ENCODE results near the gene ZCCHC14. TPM values are rescaled to one million over a fixed set of nuclear protein-coding genes. Genes with fewer than 3 reads are reported as not detected.
A peak's percentile ranks its signal among the peaks of the same experiment; 100 is the strongest.

The ZCCHC14 gene
- 10 to 100 TPM; 12.4 to 13.9 TPM for total RNA-seq

- H3K27ac Mint-ChIP-seq: peak within 1 kb of the TSS; percentile 78
- CTCF ChIA-PET: no interaction called here
- H3K9me3 Mint-ChIP-seq: no peaks in the 10 kb centered on the region
- peaks cover 48% of the 10 kb centered on the region for H3K4me1 Mint-ChIP-seq (ENCODE audit: low read depth)
- peak within 1 kb of the TSS; percentile 76 for H3K4me3 Mint-ChIP-seq
- peak; percentile 100 for DNase-seq
- H3K27me3 Mint-ChIP-seq (ENCODE audit: low read depth): no peaks in the 10 kb centered on the region
- intact Hi-C loops (cut with micrococcal nuclease): loop anchor here (1.0 to 10.0 kb wide), 9 partner anchors 8 to 938 kb away; partner anchors contain the start of genes BANP, C16orf95, MAP1LC3B and MTHFSD
- peaks cover 19% of the 10 kb centered on the region for H3K36me3 Mint-ChIP-seq (ENCODE audit: low read depth)
These were observed at the start of gene ZCCHC14 for GRCh38 chr16:87492721-87493607. Gene ZCCHC14, minus strand, starts transcription at chr16:87493024. Its CDS starts 786 bp downstream, at chr16:87492238.

GRCh38 chr16:87541872-87542234, 49.0 kb upstream of the ZCCHC14 start:
- intact Hi-C loops (cut with micrococcal nuclease): loop anchor here (2.0 to 5.0 kb wide), 2 partner anchors 125 to 150 kb away; partner anchors contain the start of gene MAP1LC3B
- no peaks in the 10 kb centered on the region for H3K36me3 Mint-ChIP-seq (ENCODE audit: low read depth)
- no peaks in the 10 kb centered on the region for H3K9me3 Mint-ChIP-seq
- H3K4me3 Mint-ChIP-seq: no peak overlapping the region
- peaks cover 18% of the 10 kb centered on the region for H3K27me3 Mint-ChIP-seq (ENCODE audit: low read depth)
- H3K4me1 Mint-ChIP-seq (ENCODE audit: low read depth): peaks cover 12% of the 10 kb centered on the region
- no peak for DNase-seq
- no peak overlapping the region for H3K27ac Mint-ChIP-seq
- CTCF ChIA-PET: interaction anchor here (1.1 kb wide), 1 partner anchor 125 kb away, joined by 5 read pairs; no protein-coding TSS in a partner anchor

GRCh38 chr16:87541147-87541871, 48.5 kb upstream of the ZCCHC14 start:
- CTCF ChIA-PET: no interaction called here
- H3K9me3 Mint-ChIP-seq: no peaks in the 10 kb centered on the region
- no peak overlapping the region for H3K4me3 Mint-ChIP-seq
- intact Hi-C loops (cut with micrococcal nuclease): loop anchor here (5.0 kb wide), 1 partner anchor 149 kb away; the partner anchor contains the start of gene MAP1LC3B
- H3K36me3 Mint-ChIP-seq (ENCODE audit: low read depth): no peaks in the 10 kb centered on the region
- no peak for DNase-seq
- peaks cover 18% of the 10 kb centered on the region for H3K27me3 Mint-ChIP-seq (ENCODE audit: low read depth)
- peaks cover 12% of the 10 kb centered on the region for H3K4me1 Mint-ChIP-seq (ENCODE audit: low read depth)
- H3K27ac Mint-ChIP-seq: no peak overlapping the region

DNA sequence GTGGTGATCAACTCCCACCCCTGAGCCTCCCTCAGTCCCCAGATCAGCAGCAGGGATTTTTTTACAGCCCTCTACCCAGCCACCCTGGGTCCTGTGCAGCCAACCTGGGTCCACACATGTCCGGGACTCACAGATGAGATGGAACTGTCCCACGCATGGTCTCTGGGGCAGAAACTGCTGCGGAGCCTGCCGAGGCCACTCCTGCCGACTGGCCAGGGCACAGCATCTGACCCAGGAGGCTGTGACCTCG, 48.0 kb upstream of the ZCCHC14 start:
- CTCF ChIA-PET: no interaction called here
- Mint-ChIP-seq H3K27me3 (ENCODE audit: low read depth) (peaks cover 18% of the 10 kb centered on the region), H3K27ac (no peak overlapping the region), H3K36me3 (ENCODE audit: low read depth) (no peaks in the 10 kb centered on the region), H3K9me3 (no peaks in the 10 kb centered on the region), H3K4me3 (no peak overlapping the region), H3K4me1 (ENCODE audit: low read depth) (peaks cover 12% of the 10 kb centered on the region)
- intact Hi-C loops (cut with micrococcal nuclease): loop anchor here (5.0 kb wide), 1 partner anchor 149 kb away; the partner anchor contains the start of gene MAP1LC3B
- DNase-seq: no peak

GRCh38 chr16:87540072-87540896, 47.5 kb upstream of the ZCCHC14 start:
- no peak overlapping the region for H3K27ac Mint-ChIP-seq
- peaks cover 18% of the 10 kb centered on the region for H3K27me3 Mint-ChIP-seq (ENCODE audit: low read depth)
- intact Hi-C loops (cut with micrococcal nuclease): loop anchor here (5.0 kb wide), 1 partner anchor 148 kb away; the partner anchor contains the start of gene MAP1LC3B
- no peaks in the 10 kb centered on the region for H3K9me3 Mint-ChIP-seq
- no peaks in the 10 kb centered on the region for H3K36me3 Mint-ChIP-seq (ENCODE audit: low read depth)
- CTCF ChIA-PET: interaction anchor here (0.7 to 0.8 kb wide), 2 partner anchors 48 to 146 kb away, joined by 3 to 4 read pairs; no protein-coding TSS in a partner anchor
- no peak for DNase-seq
- peaks cover 12% of the 10 kb centered on the region for H3K4me1 Mint-ChIP-seq (ENCODE audit: low read depth)
- H3K4me3 Mint-ChIP-seq: no peak overlapping the region

DNA sequence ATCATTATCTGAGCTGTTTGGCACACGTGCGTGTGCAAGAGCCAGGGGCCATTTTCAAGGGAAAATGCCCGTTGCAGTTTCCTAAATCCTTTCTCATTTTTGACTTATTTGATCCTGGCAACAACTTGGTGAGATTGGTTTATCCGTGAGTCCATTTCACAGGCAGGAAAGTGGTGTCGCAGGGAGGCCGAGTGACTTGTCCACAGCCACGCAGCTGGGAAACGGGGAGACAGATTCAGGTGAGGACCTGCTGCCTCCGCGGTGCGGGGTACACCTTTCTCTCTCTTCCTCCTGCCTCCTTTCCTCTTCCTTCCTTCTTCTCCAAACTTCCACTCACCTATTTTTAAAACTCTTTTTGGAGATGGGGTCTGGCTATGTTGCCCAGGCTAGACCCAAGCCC, 46.3 kb upstream of the ZCCHC14 start:
- H3K4me3 Mint-ChIP-seq: no peak overlapping the region
- peaks cover 10% of the 10 kb centered on the region for H3K4me1 Mint-ChIP-seq (ENCODE audit: low read depth)
- no peak for DNase-seq
- H3K36me3 Mint-ChIP-seq (ENCODE audit: low read depth): no peaks in the 10 kb centered on the region
- no peak overlapping the region for H3K27ac Mint-ChIP-seq
- peaks cover 18% of the 10 kb centered on the region for H3K27me3 Mint-ChIP-seq (ENCODE audit: low read depth)
- CTCF ChIA-PET: interaction anchor here (1.3 kb wide), 1 partner anchor 97 kb away, joined by 3 read pairs; no protein-coding TSS in a partner anchor
- H3K9me3 Mint-ChIP-seq: no peaks in the 10 kb centered on the region
- intact Hi-C loops (cut with micrococcal nuclease): no loop called here

DNA sequence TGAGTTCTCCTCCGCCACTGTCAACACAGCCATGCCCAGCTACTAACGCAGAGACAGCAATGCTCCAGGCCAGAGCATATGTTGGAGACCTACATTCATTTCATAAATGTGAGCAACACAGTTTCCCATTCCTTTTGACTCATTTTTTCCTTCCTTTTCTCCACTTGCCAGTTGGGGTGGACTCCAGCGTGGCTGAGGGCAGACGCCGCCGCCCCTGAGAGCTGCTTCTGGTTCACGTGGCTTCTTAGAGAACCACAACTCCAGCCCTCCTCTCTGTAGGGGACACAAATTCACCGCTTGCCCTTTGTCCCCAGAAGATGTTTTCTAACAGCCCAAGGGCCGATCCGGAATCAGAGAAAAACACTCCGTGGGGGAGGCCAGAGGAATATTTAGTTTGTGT, 45.8 kb upstream of the ZCCHC14 start:
- no peak for DNase-seq
- H3K9me3 Mint-ChIP-seq: no peaks in the 10 kb centered on the region
- H3K27ac Mint-ChIP-seq: no peak overlapping the region
- peaks cover 18% of the 10 kb centered on the region for H3K27me3 Mint-ChIP-seq (ENCODE audit: low read depth)
- no peak overlapping the region for H3K4me3 Mint-ChIP-seq
- intact Hi-C loops (cut with micrococcal nuclease): loop anchor here (1.0 kb wide), 1 partner anchor 42 kb away; no protein-coding TSS in a partner anchor
- H3K4me1 Mint-ChIP-seq (ENCODE audit: low read depth): peaks cover 5% of the 10 kb centered on the region
- CTCF ChIA-PET: interaction anchor here (1.0 to 1.3 kb wide), 2 partner anchors 14 to 98 kb away, joined by 3 read pairs; no protein-coding TSS in a partner anchor
- no peaks in the 10 kb centered on the region for H3K36me3 Mint-ChIP-seq (ENCODE audit: low read depth)

GRCh38 chr16:87538160-87538559, 45.3 kb upstream of the ZCCHC14 start:
- H3K27me3 Mint-ChIP-seq (ENCODE audit: low read depth): peaks cover 18% of the 10 kb centered on the region
- peaks cover under 1% of the 10 kb centered on the region for H3K9me3 Mint-ChIP-seq
- no peak overlapping the region for H3K27ac Mint-ChIP-seq
- DNase-seq: no peak
- H3K4me1 Mint-ChIP-seq (ENCODE audit: low read depth): peaks cover 5% of the 10 kb centered on the region
- H3K4me3 Mint-ChIP-seq: no peak overlapping the region
- CTCF ChIA-PET: interaction anchor here (1.0 to 1.3 kb wide), 2 partner anchors 15 to 98 kb away, joined by 3 read pairs; no protein-coding TSS in a partner anchor
- no peaks in the 10 kb centered on the region for H3K36me3 Mint-ChIP-seq (ENCODE audit: low read depth)
- intact Hi-C loops (cut with micrococcal nuclease): loop anchor here (1.0 kb wide), 1 partner anchor 42 kb away; no protein-coding TSS in a partner anchor

- peaks cover 18% of the 10 kb centered on the region for H3K27me3 Mint-ChIP-seq (ENCODE audit: low read depth)
These were observed 43.9 kb upstream of the ZCCHC14 start for GRCh38 chr16:87536795-87537142.

DNA sequence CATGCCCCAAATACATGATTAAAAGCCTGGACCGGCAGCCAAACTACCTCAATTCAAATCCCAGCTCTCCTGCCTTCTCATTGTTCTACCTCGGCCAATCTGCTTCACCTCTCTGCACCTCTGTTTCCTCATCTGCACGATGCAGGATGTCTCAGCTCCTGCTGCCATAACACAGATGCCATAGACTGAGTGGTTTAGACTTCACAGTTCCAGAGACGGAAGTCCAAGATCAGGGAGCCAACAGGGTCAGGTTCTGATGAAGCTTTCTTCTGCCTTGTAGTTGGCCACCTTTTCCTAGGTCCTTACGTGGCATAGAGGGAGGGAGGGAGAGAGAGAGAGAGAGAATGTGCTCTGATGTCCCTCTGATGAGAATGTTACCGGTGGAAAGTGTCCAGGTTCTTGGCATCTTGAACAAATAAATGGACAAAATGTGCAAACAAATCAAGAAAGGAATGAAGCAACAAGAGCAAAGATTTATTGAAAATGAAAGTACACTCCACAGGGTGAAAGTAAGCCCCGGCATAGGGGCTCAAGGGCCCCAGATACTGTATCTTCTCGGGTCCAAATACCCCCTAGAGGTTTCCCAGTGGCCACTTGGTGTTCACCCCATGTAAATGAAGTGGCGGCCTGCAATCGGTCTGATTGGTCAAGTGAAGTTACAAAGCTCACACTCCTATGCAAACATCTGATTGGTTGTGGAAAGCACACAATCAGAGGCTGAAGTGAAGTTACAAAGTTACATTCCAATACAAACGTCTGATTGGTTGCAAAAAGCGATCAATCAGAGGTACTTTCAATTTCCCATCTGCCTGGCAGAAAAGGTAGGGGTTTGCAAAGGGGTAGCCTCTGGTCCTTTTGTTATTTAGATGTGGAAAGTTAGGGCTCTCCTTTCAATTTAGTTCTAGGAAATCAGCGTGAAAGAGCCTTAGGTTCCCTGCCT, 43.3 kb upstream of the ZCCHC14 start:
- no peak overlapping the region for H3K27ac Mint-ChIP-seq
- intact Hi-C loops (cut with micrococcal nuclease): no loop called here
- CTCF ChIA-PET: interaction anchor here (1.0 kb wide), 1 partner anchor 99 kb away, joined by 3 read pairs; no protein-coding TSS in a partner anchor
- H3K4me3 Mint-ChIP-seq: no peak overlapping the region
- no peaks in the 10 kb centered on the region for H3K36me3 Mint-ChIP-seq (ENCODE audit: low read depth)
- peaks cover 18% of the 10 kb centered on the region for H3K27me3 Mint-ChIP-seq (ENCODE audit: low read depth)
- H3K9me3 Mint-ChIP-seq: peaks cover 9% of the 10 kb centered on the region
- H3K4me1 Mint-ChIP-seq (ENCODE audit: low read depth): peaks cover 5% of the 10 kb centered on the region
- DNase-seq: no peak

More at GRCh38 chr16:87536795-87537142, 43.9 kb upstream of the ZCCHC14 start:
- Mint-ChIP-seq H3K27ac (no peak overlapping the region), H3K9me3 (peaks cover 9% of the 10 kb centered on the region), H3K4me3 (no peak overlapping the region), H3K36me3 (ENCODE audit: low read depth) (no peaks in the 10 kb centered on the region), H3K4me1 (ENCODE audit: low read depth) (peaks cover 5% of the 10 kb centered on the region)
- intact Hi-C loops (cut with micrococcal nuclease): no loop called here
- CTCF ChIA-PET: no interaction called here
- no peak for DNase-seq

- no peaks in the 10 kb centered on the region for H3K36me3 Mint-ChIP-seq (ENCODE audit: low read depth)
- no peak overlapping the region for H3K27ac Mint-ChIP-seq
- H3K9me3 Mint-ChIP-seq: peaks cover 9% of the 10 kb centered on the region
- no peak for DNase-seq
- intact Hi-C loops (cut with micrococcal nuclease): no loop called here
- peaks cover 15% of the 10 kb centered on the region for H3K27me3 Mint-ChIP-seq (ENCODE audit: low read depth)
- H3K4me1 Mint-ChIP-seq (ENCODE audit: low read depth): peaks cover 5% of the 10 kb centered on the region
- H3K4me3 Mint-ChIP-seq: no peak overlapping the region
- CTCF ChIA-PET: interaction anchor here (1.0 kb wide), 1 partner anchor 100 kb away, joined by 3 read pairs; no protein-coding TSS in a partner anchor
These were observed 42.6 kb upstream of the ZCCHC14 start for GRCh38 chr16:87535457-87535854.

Measured in activated naive CD4-positive, alpha-beta T cell treated with anti-CD3 and anti-CD28 coated beads for 36 hours (primary cell).